Astrocyte of the spinal cord (primary cell): ENCODE measurements around the gene MACROD2.

Experiments
- DNase-seq: peaks from one replicate; pipeline ENCODE4 v3.0.0; 2011; ENCODE audit warnings: low read depth, low spot score
- H3K4me3 ChIP-seq: 2 replicates; pipeline ENCODE4 v1.5.1; 2011; ENCODE audit warnings: low read depth, mild to moderate bottlenecking, low read length, moderate library complexity
- in situ Hi-C: cut with HindIII; loops from 2 replicates; pipeline ENCODE4 v1.10.0; 2017; ENCODE audit warnings: low sequenced_read_pairs
- TF ChIP-seq, protein P1 (sequence below): IDR thresholded peaks from 2 replicates; pipeline ENCODE4 v1.5.1; 2012; ENCODE audit warnings: low read depth, mild to moderate bottlenecking, low read length, inconsistent platforms

MACROD2 gene

GRCh38 chr20:14622796-14623195, 627.5 kb downstream of the MACROD2 start:
- peak; percentile 7 for DNase-seq
- in situ Hi-C loops, result no loop called here
- TF ChIP-seq, protein P1, sequence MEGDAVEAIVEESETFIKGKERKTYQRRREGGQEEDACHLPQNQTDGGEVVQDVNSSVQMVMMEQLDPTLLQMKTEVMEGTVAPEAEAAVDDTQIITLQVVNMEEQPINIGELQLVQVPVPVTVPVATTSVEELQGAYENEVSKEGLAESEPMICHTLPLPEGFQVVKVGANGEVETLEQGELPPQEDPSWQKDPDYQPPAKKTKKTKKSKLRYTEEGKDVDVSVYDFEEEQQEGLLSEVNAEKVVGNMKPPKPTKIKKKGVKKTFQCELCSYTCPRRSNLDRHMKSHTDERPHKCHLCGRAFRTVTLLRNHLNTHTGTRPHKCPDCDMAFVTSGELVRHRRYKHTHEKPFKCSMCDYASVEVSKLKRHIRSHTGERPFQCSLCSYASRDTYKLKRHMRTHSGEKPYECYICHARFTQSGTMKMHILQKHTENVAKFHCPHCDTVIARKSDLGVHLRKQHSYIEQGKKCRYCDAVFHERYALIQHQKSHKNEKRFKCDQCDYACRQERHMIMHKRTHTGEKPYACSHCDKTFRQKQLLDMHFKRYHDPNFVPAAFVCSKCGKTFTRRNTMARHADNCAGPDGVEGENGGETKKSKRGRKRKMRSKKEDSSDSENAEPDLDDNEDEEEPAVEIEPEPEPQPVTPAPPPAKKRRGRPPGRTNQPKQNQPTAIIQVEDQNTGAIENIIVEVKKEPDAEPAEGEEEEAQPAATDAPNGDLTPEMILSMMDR, result peak; percentile 7
- H3K4me3 ChIP-seq, result no peak overlapping the region

GRCh38 chr20:14631011-14631410, 635.7 kb downstream of the MACROD2 start:
- in situ Hi-C loops, result no loop called here
- DNase-seq, result no peak
- no peak overlapping the region for H3K4me3 ChIP-seq
- TF ChIP-seq, protein P1, result no peak

DNA sequence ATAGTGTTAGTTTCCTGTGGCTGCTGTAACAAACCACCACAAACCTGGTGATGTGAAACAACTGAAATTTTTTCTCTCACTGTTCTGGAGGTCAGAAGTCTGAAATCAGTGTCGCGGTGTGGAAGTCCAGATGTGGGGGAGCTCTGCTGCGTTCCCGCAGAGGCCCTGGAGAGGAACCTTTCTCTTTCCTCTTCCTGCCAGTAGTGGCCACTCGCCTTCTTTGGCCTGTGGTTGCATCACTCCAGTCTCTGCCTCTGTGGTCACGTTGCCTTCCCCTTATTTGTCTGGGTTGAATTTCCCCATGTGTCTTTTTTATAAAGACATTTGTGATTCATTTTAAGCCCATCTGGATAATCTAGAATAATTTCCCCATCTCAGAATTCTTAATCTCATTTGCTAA, 637.6 kb downstream of the MACROD2 start:
- in situ Hi-C loops, result no loop called here
- TF ChIP-seq, protein P1, result no peak
- no peak for DNase-seq
- no peak overlapping the region for H3K4me3 ChIP-seq

DNA sequence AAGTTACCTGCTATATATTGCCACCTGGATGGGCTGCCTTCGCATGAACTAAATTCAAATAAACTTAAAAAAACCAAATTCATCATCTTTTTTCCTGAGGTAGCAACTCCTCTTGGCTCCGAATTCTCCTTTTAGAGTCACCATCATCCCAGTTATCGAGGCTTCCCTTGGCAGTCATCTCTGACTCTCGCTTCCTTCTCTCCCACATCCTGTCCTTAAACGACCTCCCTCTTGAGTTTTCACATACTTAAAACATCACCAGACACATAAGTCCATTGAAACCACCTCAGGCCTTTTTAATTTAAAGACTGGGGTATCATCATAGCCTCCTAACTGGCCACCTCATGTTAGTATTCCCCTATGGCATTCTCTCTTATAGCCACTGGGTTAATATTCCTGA, 638.2 kb downstream of the MACROD2 start:
- in situ Hi-C loops, result no loop called here
- DNase-seq, result no peak
- no peak overlapping the region for H3K4me3 ChIP-seq
- TF ChIP-seq, protein P1, result no peak

DNA sequence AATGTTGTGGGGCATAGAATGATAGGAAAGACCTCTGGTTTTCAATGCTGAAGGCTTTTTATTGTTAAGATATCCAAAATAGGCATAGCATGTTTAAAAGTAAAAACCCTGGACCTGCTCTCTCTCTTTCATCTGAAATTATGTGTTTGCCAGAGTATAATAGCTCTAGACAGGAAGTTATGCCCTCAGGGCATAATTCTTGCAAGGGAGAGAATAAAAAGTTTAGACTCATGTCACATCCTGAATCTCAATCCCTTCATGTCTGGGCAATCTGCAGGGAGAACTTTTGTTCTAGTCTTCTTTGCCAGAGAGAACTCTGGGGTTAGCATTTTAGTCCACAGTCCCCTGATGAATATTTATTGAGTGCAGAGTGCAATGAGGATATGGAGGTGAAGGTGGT, 639.3 kb downstream of the MACROD2 start:
- in situ Hi-C loops, result no loop called here
- H3K4me3 ChIP-seq, result no peak overlapping the region
- TF ChIP-seq, protein P1, result no peak
- DNase-seq, result no peak

GRCh38 chr20:14637441-14637840, 642.1 kb downstream of the MACROD2 start:
- DNase-seq, result no peak
- TF ChIP-seq, protein P1, result no peak
- no peak overlapping the region for H3K4me3 ChIP-seq
- in situ Hi-C loops, result no loop called here

- in situ Hi-C loops, result no loop called here
- TF ChIP-seq, protein P1, result no peak
- no peak for DNase-seq
- H3K4me3 ChIP-seq, result no peak overlapping the region
Observed at GRCh38 chr20:14643146-14643545, 647.8 kb downstream of the MACROD2 start.
